SK-N-SH (cell line): Measurements from ENCODE around the gene RNF223.

ENCODE experiments used
- CHD2 ChIP-seq: fragments of 150-350 bp; IDR thresholded peaks from 2 replicates; pipeline ENCODE4 v1.6.1; 2018; ENCODE audit warnings: low read length; ENCODE audit not compliant: partially characterized antibody
- CTCF ChIP-seq: fragments of 200-600 bp; sonication (generic); IDR thresholded peaks from 2 replicates; pipeline ENCODE4 v1.6.1; 2017; ENCODE audit warnings: antibody characterized with exemption, mild to moderate bottlenecking, moderate library complexity
- EZH2phosphoT487 ChIP-seq: fragments of 200-600 bp; sonication (generic); IDR thresholded peaks from 2 replicates; pipeline ENCODE4 v1.6.1; 2017; ENCODE audit warnings: low read depth, mixed run types, mild to moderate bottlenecking, antibody characterized with exemption, moderate library complexity, borderline replicate concordance
- GABPA ChIP-seq: IDR thresholded peaks from 2 replicates; pipeline ENCODE4 v1.4.0; 2012; ENCODE audit warnings: low read depth, mild to moderate bottlenecking
- IRF3 ChIP-seq: fragments of 150-350 bp; IDR thresholded peaks from 2 replicates; pipeline ENCODE4 v1.6.1; 2016; ENCODE audit warnings: mild to moderate bottlenecking, low read depth, low read length
- MAX ChIP-seq: IDR thresholded peaks from 2 replicates; pipeline ENCODE4 v1.4.0; 2012; ENCODE audit warnings: low read depth
- RAD21 ChIP-seq: IDR thresholded peaks from 2 replicates; pipeline ENCODE4 v1.6.1; 2012; ENCODE audit warnings: mild to moderate bottlenecking, low read length
- RXRA ChIP-seq: IDR thresholded peaks from 2 replicates; pipeline ENCODE4 v1.4.0; 2012; ENCODE audit warnings: low read depth, mild to moderate bottlenecking, borderline replicate concordance

- no peak for TF ChIP-seq IRF3
- no peak for TF ChIP-seq RXRA
- TF ChIP-seq GABPA, result no peak
- no peak for TF ChIP-seq CTCF
- no peak for TF ChIP-seq RAD21
- no peak for TF ChIP-seq MAX
- no peak for TF ChIP-seq EZH2phosphoT487
- no peak for TF ChIP-seq CHD2
These were observed 18.0 kb downstream of the RNF223 start for GRCh38 chr1:1055841-1056736.
